Spleen (tissue), 11 donors: Measurements from ENCODE around the gene ZBTB42. TPM values are rescaled to one million over a fixed set of nuclear protein-coding genes. Genes with fewer than 3 reads are reported as not detected.

Experiments used
- DNase-seq: peaks from one replicate; pipeline ENCODE4 v3.0.0-alpha.2; 2020
- H3K27ac ChIP-seq, 8 donors: fragments of 200-600 bp; sonication (generic) in 7 of 8; 1 replicate in 4 of 8; 2 replicates in 4 of 8; pipeline versions ENCODE4 v1.5.0 to v1.8.0; 2016 to 2021; ENCODE audit warnings: inconsistent platforms in 4 of 8, mild to moderate bottlenecking in 4 of 8, moderate library complexity in 1 of 8
- H3K27me3 ChIP-seq, 7 donors: fragments of 200-600 bp; sonication (generic) in 6 of 7; replicated peaks in 1 of 7; 1 replicate in 4 of 7; 2 replicates in 3 of 7; pipeline versions ENCODE4 v1.5.0 to v1.8.0; 2016 to 2021; ENCODE audit warnings: inconsistent platforms in 3 of 7, mild to moderate bottlenecking in 1 of 7
- H3K36me3 ChIP-seq, 6 donors: fragments of 200-600 bp; sonication (generic) in 5 of 6; 1 replicate in 4 of 6; 2 replicates in 2 of 6; pipeline versions ENCODE4 v1.5.0 to v1.8.0; 2016 to 2021; ENCODE audit warnings: inconsistent platforms in 2 of 6
- H3K4me1 ChIP-seq, 6 donors: fragments of 200-600 bp; sonication (generic) in 5 of 6; 1 replicate in 3 of 6; 2 replicates in 3 of 6; pipeline versions ENCODE4 v1.5.0 to v1.8.0; 2016 to 2021; ENCODE audit warnings: inconsistent platforms in 3 of 6
- H3K4me3 ChIP-seq, 8 donors: fragments of 200-600 bp; sonication (generic) in 7 of 8; 1 replicate in 4 of 8; 2 replicates in 4 of 8; pipeline versions ENCODE4 v1.5.0 to v1.8.0; 2016 to 2021; ENCODE audit warnings: inconsistent platforms in 4 of 8, mild to moderate bottlenecking in 4 of 8, moderate library complexity in 2 of 8
- H3K9me3 ChIP-seq, 8 donors: fragments of 200-600 bp; sonication (generic) in 7 of 8; 1 replicate in 4 of 8; 2 replicates in 4 of 8; pipeline versions ENCODE4 v1.5.0 to v1.8.0; 2016 to 2021; ENCODE audit warnings: inconsistent platforms in 4 of 8
- CTCF ChIP-seq, 11 experiments: fragments of 200-600 bp in 7 of 11; fragments of 450-650 bp in 4 of 11; sonication (generic) in 4 of 11; IDR thresholded peaks in 8 of 11; conservative IDR thresholded peaks in 3 of 11; 1 replicate in 7 of 11; 2 replicates in 4 of 11; pipeline versions ENCODE4 v1.4.0 to v1.8.0; 2016 to 2021; ENCODE audit warnings: antibody characterized with exemption in 11 of 11, inconsistent platforms in 4 of 11, mild to moderate bottlenecking in 1 of 11
- POLR2A ChIP-seq, 3 donors: fragments of 450-650 bp; IDR thresholded peaks; one replicate each; pipeline ENCODE4 v1.5.1; 2017; ENCODE audit warnings: antibody characterized with exemption in 3 of 3, mild to moderate bottlenecking in 1 of 3
- POLR2AphosphoS5 ChIP-seq, 3 donors: sonication (generic); formaldehyde crosslinking; IDR thresholded peaks; one replicate each; pipeline ENCODE4 v1.5.1; 2017; ENCODE audit warnings: antibody characterized with exemption in 3 of 3
- WGBS, 5 donors: extraction: QIAGEN DNeasy Blood & Tissue Kit in 3 of 5; methylation state at CpG; one replicate each; pipeline versions ENCODE4 v1.1.5 to v1.1.7; 2013 to 2018; 5-methylcytosine and 5-hydroxymethylcytosine counted together
- intact Hi-C: fragments of 100-400 bp; cut with DNase I; formaldehyde crosslinking; loops from one replicate; pipeline ENCODE4 v1.15.0; 2023; ENCODE audit warnings: low total_unique reads
- polyA plus RNA-seq, 3 donors: library from polyadenylated mRNA; stranded (reverse); fragments of 200-250 nt; gene quantifications; one replicate each; pipeline ENCODE4 v1.2.1, GENCODE V29; 2013
- total RNA-seq, 7 donors: library from RNA; depleted of rRNA in 3 of 7; stranded (reverse); fragments of >200 nt in 3 of 7; fragmentation: NEBNext Ultra II Directional in 4 of 7; extraction: Animal tissue kit (Norgen Biotek cat#: 25700) in 4 of 7; gene quantifications; one replicate each; pipeline versions ENCODE4 v1.1.0 to v1.2.1, GENCODE V29; 2016 to 2021
- donor health status: healthy with polysubstance abuse.
- donor health status: DM: no; HTN: no; CAD: no; lungs with moderate emphysema.
- donor health status: DM: no; HTN: no; CAD: no.
- donor health status: Bipolar disorder and iron deficiency.
- donor health status: healthy.
- donor health status: DM: no; HTN: no; CAD: no.
- donor health status: DM: yes; HTN: yes; CAD: no.

The ZBTB42 gene
- total and polyA plus RNA-seq, 10 donors: 0.74 to 11.5 (median 4.6) TPM

GRCh38 chr14:104766863-104767633 lies 33.9 kb upstream of the ZBTB42 start:
- peaks cover 0 to 36% (median 18%) of the 10 kb centered on the region in 6 donors for H3K36me3 ChIP-seq
- H3K27me3 ChIP-seq: no peaks in the 10 kb centered on the region
- H3K27ac ChIP-seq: peak overlapping the region in 6 of 8 donors; percentile 17 to 74 (median 52)
- H3K4me3 ChIP-seq: no peak overlapping the region
- 66 to 69% (median 68%) methylated on average over 14 to 15 of the region's 15 CpGs for WGBS, 5 donors
- TF ChIP-seq POLR2A (IDR thresholded peaks at IDR 0.05) (no peak), POLR2AphosphoS5 (IDR thresholded peaks at IDR 0.05) (peak; percentile 46 to 59 (median 57)), CTCF (IDR thresholded peaks at IDR 0.05 in 8 of 11, conservative IDR thresholded peaks at IDR 0.05 in 3 of 11) (no peak)
- peaks cover 13 to 39% (median 27%) of the 10 kb centered on the region in 6 donors for H3K4me1 ChIP-seq
- no peak for DNase-seq
- intact Hi-C loops: no loop called here
- H3K9me3 ChIP-seq: peaks cover 0 to 12% (median 6%) of the 10 kb centered on the region in 8 donors

- H3K4me3 ChIP-seq: no peak overlapping the region
- TF ChIP-seq CTCF (IDR thresholded peaks at IDR 0.05 in 8 of 11, conservative IDR thresholded peaks at IDR 0.05 in 3 of 11) (no peak), POLR2AphosphoS5 (IDR thresholded peaks at IDR 0.05) (no peak)
- peaks cover 0 to 36% (median 23%) of the 10 kb centered on the region in 6 donors for H3K36me3 ChIP-seq
- H3K9me3 ChIP-seq: peaks cover 0 to 12% (median 6%) of the 10 kb centered on the region in 8 donors
- H3K4me1 ChIP-seq: peaks cover 13 to 44% (median 29%) of the 10 kb centered on the region in 6 donors
- no peaks in the 10 kb centered on the region for H3K27me3 ChIP-seq
- 70 to 80% (median 75%) methylated on average over 5 of the region's 5 CpGs for WGBS, 5 donors
- intact Hi-C loops: no loop called here
- H3K27ac ChIP-seq: peak overlapping the region in 5 of 8 donors; percentile 44 to 74 (median 56)
- DNase-seq: no peak
Measured at GRCh38 chr14:104767634-104767918, 33.3 kb upstream of the ZBTB42 start.

GRCh38 chr14:104768437-104769323 lies 32.2 kb upstream of the ZBTB42 start:
- TF ChIP-seq POLR2A (IDR thresholded peaks at IDR 0.05): no peak
- TF ChIP-seq POLR2AphosphoS5 (IDR thresholded peaks at IDR 0.05): peak; percentile 72 to 83 (median 75)
- peak; percentile 82 to 98 (median 98) for TF ChIP-seq CTCF (IDR thresholded peaks at IDR 0.05 in 8 of 11, conservative IDR thresholded peaks at IDR 0.05 in 3 of 11)
- Histone ChIP-seq H3K27ac (peak overlapping the region in 6 of 8 donors; percentile 27 to 74 (median 56)), H3K4me3 (no peak overlapping the region), H3K36me3 (peaks cover 0 to 44% (median 34%) of the 10 kb centered on the region in 6 donors), H3K4me1 (peaks cover 13 to 46% (median 30%) of the 10 kb centered on the region in 6 donors), H3K27me3 (no peaks in the 10 kb centered on the region), H3K9me3 (peaks cover 0 to 12% (median 6%) of the 10 kb centered on the region in 8 donors)
- peak; percentile 98 for DNase-seq
- 11 to 18% (median 15%) methylated on average over 14 to 25 of the region's 25 CpGs for WGBS, 5 donors
- intact Hi-C loops: loop anchor here (2.0 kb wide), 1 partner anchor 56 kb away; no protein-coding TSS in a partner anchor
